ENCODE results near the gene MTMR4. TPM values are rescaled to one million over a fixed set of nuclear protein-coding genes. Genes with fewer than 3 reads are reported as not detected.
A peak's percentile ranks its signal among the peaks of the same experiment; 100 is the strongest.

The MTMR4 gene
- total and polyA plus RNA-seq, 2 experiments from 2014 or later = 29.9 to 30.4 TPM

GRCh38 chr17:58516644-58517377 is 2.4 kb upstream of the MTMR4 start:
- peak overlapping the region; percentile 78 for H3K4me3 ChIP-seq

GRCh38 chr17:58515286-58515685 is 848 bp upstream of the MTMR4 start:
- H3K9me3 ChIP-seq (ENCODE audit: low read depth) = no peaks in the 10 kb centered on the region
- peaks cover 6% of the 10 kb centered on the region for H3K36me3 ChIP-seq
- no peak overlapping the region for H3K4me3 ChIP-seq
- H3K4me1 ChIP-seq (ENCODE audit: low read depth) = peaks cover 13% of the 10 kb centered on the region
- no peaks in the 10 kb centered on the region for H3K27me3 ChIP-seq
- no peak for DNase-seq (ENCODE audit: low read depth in 1 of 2, low spot score in 1 of 2)
- TF ChIP-seq CTCF (IDR thresholded peaks at IDR 0.05; ENCODE audit: low read depth, low read length) = no peak
- peak overlapping the region; percentile 22 for H3K27ac ChIP-seq

More at GRCh38 chr17:58516644-58517377, 2.4 kb upstream of the MTMR4 start:
- H3K36me3 ChIP-seq = no peaks in the 10 kb centered on the region
- DNase-seq (ENCODE audit: low read depth in 1 of 2, low spot score in 1 of 2) = no peak
- H3K27me3 ChIP-seq = no peaks in the 10 kb centered on the region
- H3K27ac ChIP-seq = peak overlapping the region; percentile 95
- H3K9me3 ChIP-seq (ENCODE audit: low read depth) = no peaks in the 10 kb centered on the region
- no peak for TF ChIP-seq CTCF (IDR thresholded peaks at IDR 0.05; ENCODE audit: low read depth, low read length)
- H3K4me1 ChIP-seq (ENCODE audit: low read depth) = peaks cover 13% of the 10 kb centered on the region

DNA sequence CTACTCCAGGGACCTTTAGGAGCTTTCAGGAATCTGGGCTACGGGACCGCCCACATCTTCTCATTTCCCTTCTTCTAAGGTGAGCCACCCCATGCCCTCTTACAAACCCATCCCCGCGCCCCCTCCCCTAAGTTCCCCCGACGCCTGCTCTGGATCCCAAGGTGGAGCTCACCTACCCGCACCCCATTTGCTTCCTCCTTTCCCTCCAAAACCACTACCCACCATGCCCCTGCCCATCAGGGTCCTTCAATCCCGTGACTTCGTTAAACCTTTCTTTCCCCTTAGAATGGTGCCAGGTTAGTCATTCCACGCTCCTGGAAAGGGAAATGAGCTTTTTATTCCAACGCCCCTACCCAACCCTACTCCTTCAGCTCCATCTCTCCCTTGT is 326 bp upstream of the MTMR4 start:
- H3K4me3 ChIP-seq = peak overlapping the region; percentile 54
- H3K36me3 ChIP-seq = peaks cover 6% of the 10 kb centered on the region
- no peaks in the 10 kb centered on the region for H3K27me3 ChIP-seq
- H3K27ac ChIP-seq = peak overlapping the region; percentile 22
- no peak for TF ChIP-seq CTCF (IDR thresholded peaks at IDR 0.05; ENCODE audit: low read depth, low read length)
- H3K4me1 ChIP-seq (ENCODE audit: low read depth) = peaks cover 13% of the 10 kb centered on the region
- H3K9me3 ChIP-seq (ENCODE audit: low read depth) = no peaks in the 10 kb centered on the region
- no peak for DNase-seq (ENCODE audit: low read depth in 1 of 2, low spot score in 1 of 2)

DNA sequence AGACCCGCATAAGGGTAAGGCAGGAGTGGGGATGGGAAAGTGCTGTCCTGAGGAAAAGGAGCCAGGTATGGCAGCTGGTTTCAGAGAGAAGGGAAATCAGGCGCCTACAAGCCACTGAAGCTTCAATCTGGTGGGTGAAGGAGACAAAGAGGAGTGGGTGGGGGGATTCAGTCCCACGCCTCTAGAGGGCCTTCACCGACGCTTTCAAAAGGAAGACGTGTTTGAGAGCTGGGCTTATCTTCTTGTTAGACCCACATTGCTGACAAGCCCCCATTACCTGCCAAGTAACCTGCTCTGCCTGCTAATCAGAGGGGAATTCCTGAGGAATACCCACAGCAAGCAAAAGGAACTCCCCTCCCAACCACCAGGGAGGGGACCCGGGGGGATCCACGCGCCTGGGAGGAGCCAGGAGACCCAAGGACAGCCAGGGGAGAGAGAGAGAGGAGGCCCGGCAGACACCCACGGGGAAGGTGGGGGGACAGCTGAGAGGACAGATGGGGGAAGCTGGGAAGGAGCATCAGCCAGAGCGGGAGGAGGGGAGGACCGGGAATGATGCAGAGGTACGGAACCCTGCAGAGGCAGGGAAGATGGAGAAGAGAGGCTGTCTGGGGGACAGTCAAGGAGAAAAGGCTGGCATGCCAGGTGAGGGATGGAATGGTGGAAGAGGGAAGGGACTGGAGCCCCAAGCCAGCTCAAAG is 1.0 kb downstream of the MTMR4 start:
- H3K36me3 ChIP-seq = peaks cover 6% of the 10 kb centered on the region
- no peak for TF ChIP-seq CTCF (IDR thresholded peaks at IDR 0.05; ENCODE audit: low read depth, low read length)
- H3K27me3 ChIP-seq = no peaks in the 10 kb centered on the region
- DNase-seq (ENCODE audit: low read depth in 1 of 2, low spot score in 1 of 2) = no peak
- H3K4me1 ChIP-seq (ENCODE audit: low read depth) = peaks cover 13% of the 10 kb centered on the region
- no peak overlapping the region for H3K27ac ChIP-seq
- no peaks in the 10 kb centered on the region for H3K9me3 ChIP-seq (ENCODE audit: low read depth)
- H3K4me3 ChIP-seq = peak overlapping the region; percentile 54

DNA sequence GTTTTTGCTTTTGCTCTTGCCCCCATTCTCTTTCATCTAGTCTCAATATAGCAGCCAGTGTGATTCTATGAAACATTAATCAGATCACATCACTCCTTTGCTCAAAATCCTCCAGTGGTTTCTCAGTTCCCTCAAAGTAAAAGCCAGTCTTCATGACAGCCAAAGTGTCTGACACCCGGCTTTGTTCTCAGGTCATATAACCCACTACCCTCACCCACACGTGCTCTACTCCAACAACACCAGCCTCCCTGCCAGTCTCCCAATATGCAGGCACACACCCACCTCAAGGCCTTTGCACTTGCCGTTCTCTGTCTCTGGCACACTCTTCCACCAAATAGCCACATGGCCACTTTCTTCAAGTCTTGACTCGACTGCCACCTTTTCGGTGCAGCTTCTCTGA is 4.4 kb downstream of the MTMR4 start:
- Histone ChIP-seq H3K4me1 (ENCODE audit: low read depth) (peaks cover 20% of the 10 kb centered on the region), H3K27me3 (no peaks in the 10 kb centered on the region), H3K36me3 (peaks cover 20% of the 10 kb centered on the region)

More for the DNA sequence above, 4.4 kb downstream of the MTMR4 start:
- H3K4me3 ChIP-seq = no peak overlapping the region
- DNase-seq (ENCODE audit: low read depth in 1 of 2, low spot score in 1 of 2) = no peak
- no peak overlapping the region for H3K27ac ChIP-seq
- no peaks in the 10 kb centered on the region for H3K9me3 ChIP-seq (ENCODE audit: low read depth)
- TF ChIP-seq CTCF (IDR thresholded peaks at IDR 0.05; ENCODE audit: low read depth, low read length) = no peak
